AG04449 (cell line): ENCODE measurements around the gene NXPH4.

Source experiments
- CTCF ChIA-PET: fragments of 350-600 bp; formaldehyde crosslinking; extraction: SDS; loops from one replicate; lab custom pipeline; 2021; ENCODE audit warnings: antibody characterized with exemption; lab: Yijun Ruan, JAX
- POLR2A ChIA-PET: fragments of 400-600, 350-600 bp; formaldehyde crosslinking; extraction: SDS; loops from one replicate; lab custom pipeline; 2020; ENCODE audit warnings: antibody characterized with exemption, inconsistent platforms; lab: Yijun Ruan, JAX
- DNase-seq: peaks from one replicate; pipeline ENCODE4 v3.0.0-alpha.2; 2010; ENCODE audit warnings: low read depth, low spot score
- H3K4me3 ChIP-seq: 2 replicates; pipeline ENCODE4 v1.5.1; 2011; ENCODE audit warnings: low read depth, mild to moderate bottlenecking, control low read depth, low read length
- TF ChIP-seq, protein P1 (sequence below): IDR thresholded peaks from one replicate; pipeline ENCODE4 v1.5.1; 2011; ENCODE audit warnings: mild to moderate bottlenecking, moderate library complexity, low read length, control low read depth, inconsistent platforms; ENCODE audit not compliant: insufficient read depth; ENCODE audit errors: missing control alignments

NXPH4 gene

GRCh38 chr12:57185403-57185802 lies 31.2 kb upstream of the NXPH4 start:
- TF ChIP-seq, protein P1, sequence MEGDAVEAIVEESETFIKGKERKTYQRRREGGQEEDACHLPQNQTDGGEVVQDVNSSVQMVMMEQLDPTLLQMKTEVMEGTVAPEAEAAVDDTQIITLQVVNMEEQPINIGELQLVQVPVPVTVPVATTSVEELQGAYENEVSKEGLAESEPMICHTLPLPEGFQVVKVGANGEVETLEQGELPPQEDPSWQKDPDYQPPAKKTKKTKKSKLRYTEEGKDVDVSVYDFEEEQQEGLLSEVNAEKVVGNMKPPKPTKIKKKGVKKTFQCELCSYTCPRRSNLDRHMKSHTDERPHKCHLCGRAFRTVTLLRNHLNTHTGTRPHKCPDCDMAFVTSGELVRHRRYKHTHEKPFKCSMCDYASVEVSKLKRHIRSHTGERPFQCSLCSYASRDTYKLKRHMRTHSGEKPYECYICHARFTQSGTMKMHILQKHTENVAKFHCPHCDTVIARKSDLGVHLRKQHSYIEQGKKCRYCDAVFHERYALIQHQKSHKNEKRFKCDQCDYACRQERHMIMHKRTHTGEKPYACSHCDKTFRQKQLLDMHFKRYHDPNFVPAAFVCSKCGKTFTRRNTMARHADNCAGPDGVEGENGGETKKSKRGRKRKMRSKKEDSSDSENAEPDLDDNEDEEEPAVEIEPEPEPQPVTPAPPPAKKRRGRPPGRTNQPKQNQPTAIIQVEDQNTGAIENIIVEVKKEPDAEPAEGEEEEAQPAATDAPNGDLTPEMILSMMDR: no peak
- ChIA-PET POLR2A (interaction anchor here (0.7 to 1.4 kb wide), 3 partner anchors 9 to 17 kb away, joined by 3 to 4 read pairs (median 3); no protein-coding TSS in a partner anchor), CTCF (interaction anchor here (0.9 to 26.2 kb wide), 6 partner anchors 13 to 116 kb away, joined by 3 to 874 read pairs (median 18); partner anchors contain the start of genes LRP1 and STAT6)
- DNase-seq: no peak
- no peak overlapping the region for H3K4me3 ChIP-seq

GRCh38 chr12:57185906-57186508 lies 30.6 kb upstream of the NXPH4 start:
- no peak for DNase-seq
- H3K4me3 ChIP-seq: no peak overlapping the region
- POLR2A ChIA-PET: interaction anchor here (0.7 to 1.4 kb wide), 4 partner anchors 8 to 74 kb away, joined by 3 to 5 read pairs (median 4); partner anchors contain the start of gene STAT6
- CTCF ChIA-PET: interaction anchor here (0.7 to 26.2 kb wide), 6 partner anchors 13 to 117 kb away, joined by 4 to 874 read pairs (median 6); partner anchors contain the start of gene LRP1
- TF ChIP-seq, protein P1: no peak

- TF ChIP-seq, protein P1: no peak
- no peak overlapping the region for H3K4me3 ChIP-seq
- ChIA-PET CTCF (interaction anchor here (1.0 to 26.2 kb wide), 9 partner anchors 9 to 118 kb away, joined by 4 to 874 read pairs (median 5); partner anchors contain the start of gene LRP1), POLR2A (interaction anchor here (0.6 to 1.3 kb wide), 3 partner anchors 46 to 76 kb away, joined by 3 to 5 read pairs (median 4); partner anchors contain the start of genes LRP1 and STAT6)
- no peak for DNase-seq
Measured at GRCh38 chr12:57187222-57188089, 29.1 kb upstream of the NXPH4 start.

- no peak for DNase-seq
- no peak overlapping the region for H3K4me3 ChIP-seq
- ChIA-PET CTCF (interaction anchor here (0.6 to 26.2 kb wide), 8 partner anchors 10 to 119 kb away, joined by 3 to 874 read pairs (median 6); partner anchors contain the start of gene LRP1), POLR2A (interaction anchor here (0.5 to 1.3 kb wide), 2 partner anchors 12 to 60 kb away, joined by 3 to 4 read pairs; partner anchors contain the start of gene LRP1)
- TF ChIP-seq, protein P1: no peak
Measured at GRCh38 chr12:57188090-57188425, 28.5 kb upstream of the NXPH4 start.

DNA sequence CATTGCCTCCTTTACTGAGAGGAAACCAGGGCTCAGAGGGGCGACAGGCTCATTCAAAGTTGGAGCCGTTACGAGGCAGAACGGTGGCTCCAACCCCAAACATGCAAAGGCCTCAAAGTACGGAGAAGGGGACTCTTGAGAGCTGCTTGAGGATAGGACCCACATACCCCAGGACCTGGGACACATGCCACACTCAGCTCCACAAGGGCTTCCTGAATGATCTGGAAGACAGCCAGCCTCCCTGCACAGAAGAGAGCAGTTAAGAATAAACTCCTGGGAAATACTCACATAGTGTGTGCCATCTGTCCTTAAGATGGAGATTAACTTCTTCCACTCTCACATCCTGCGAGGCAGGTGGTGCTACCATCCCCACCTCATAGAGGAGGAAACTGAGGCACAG lies 26.6 kb upstream of the NXPH4 start:
- CTCF ChIA-PET: interaction anchor here (1.1 to 26.2 kb wide), 5 partner anchors 9 to 78 kb away, joined by 3 to 874 read pairs (median 6); partner anchors contain the start of gene LRP1
- DNase-seq: no peak
- TF ChIP-seq, protein P1: no peak
- POLR2A ChIA-PET: interaction anchor here (1.6 kb wide), 1 partner anchor 97 kb away, joined by 5 read pairs; no protein-coding TSS in a partner anchor
- H3K4me3 ChIP-seq: no peak overlapping the region
